GM08714 (cell line): ENCODE data around the gene MTHFR.

Experiments
- H3K4me3 ChIP-seq: fragments of 200-500 bp; sonication (Bioruptor generic); 2 replicates; pipeline ENCODE4 v1.5.1; 2014; ENCODE audit warnings: mild to moderate bottlenecking, low read length, inconsistent platforms
- ZNF274 ChIP-seq: IDR thresholded peaks from 2 replicates; pipeline ENCODE4 v1.6.1; 2012; ENCODE audit warnings: mild to moderate bottlenecking, low read depth, low read length

Gene MTHFR

DNA sequence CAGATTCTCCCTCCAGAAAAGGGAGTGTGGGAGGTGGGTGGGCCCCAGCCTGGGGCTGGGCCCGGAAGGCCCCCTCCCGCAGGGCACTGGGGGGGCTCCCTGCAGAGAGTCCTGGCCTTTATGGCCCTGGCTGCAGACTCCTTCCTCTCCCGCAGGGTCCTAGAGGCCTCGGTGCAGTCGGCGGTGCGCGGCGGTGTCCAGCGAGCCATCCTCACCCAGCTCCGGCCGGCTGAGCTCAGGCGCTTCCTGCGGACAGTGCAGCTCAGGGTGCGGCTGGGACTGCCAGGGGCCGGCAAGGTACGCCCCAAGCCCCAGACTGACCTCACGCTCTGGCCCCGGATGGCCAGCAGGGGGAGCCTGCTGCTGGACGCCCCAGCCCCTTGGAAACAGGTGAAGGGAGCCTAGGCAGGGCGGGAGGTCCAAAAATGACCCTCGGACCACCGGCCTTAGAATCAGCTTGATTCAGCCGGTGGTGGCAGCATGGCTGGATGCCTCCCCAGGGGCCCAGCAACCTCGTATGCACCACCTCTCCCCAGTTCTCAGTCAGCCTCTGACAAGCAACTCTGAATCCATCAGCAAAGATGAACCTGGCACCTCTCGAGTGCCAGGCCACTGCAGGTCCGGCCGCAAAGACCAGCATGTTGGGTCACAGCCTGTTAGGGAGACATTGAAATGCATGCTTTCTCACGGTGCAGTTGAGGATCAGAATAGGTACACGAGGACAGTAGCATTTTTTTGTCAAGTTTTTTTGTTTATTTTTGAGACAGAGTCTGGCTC lies 20.6 kb downstream of the MTHFR start:
- no peak for TF ChIP-seq ZNF274
- no peak overlapping the region for H3K4me3 ChIP-seq

- no peak overlapping the region for H3K4me3 ChIP-seq
- no peak for TF ChIP-seq ZNF274
Observed at GRCh38 chr1:11784256-11784992, 21.3 kb downstream of the MTHFR start.

GRCh38 chr1:11783556-11783955 lies 22.2 kb downstream of the MTHFR start:
- no peak for TF ChIP-seq ZNF274
- no peak overlapping the region for H3K4me3 ChIP-seq

GRCh38 chr1:11782127-11782708 lies 23.5 kb downstream of the MTHFR start:
- no peak overlapping the region for H3K4me3 ChIP-seq
- no peak for TF ChIP-seq ZNF274

DNA sequence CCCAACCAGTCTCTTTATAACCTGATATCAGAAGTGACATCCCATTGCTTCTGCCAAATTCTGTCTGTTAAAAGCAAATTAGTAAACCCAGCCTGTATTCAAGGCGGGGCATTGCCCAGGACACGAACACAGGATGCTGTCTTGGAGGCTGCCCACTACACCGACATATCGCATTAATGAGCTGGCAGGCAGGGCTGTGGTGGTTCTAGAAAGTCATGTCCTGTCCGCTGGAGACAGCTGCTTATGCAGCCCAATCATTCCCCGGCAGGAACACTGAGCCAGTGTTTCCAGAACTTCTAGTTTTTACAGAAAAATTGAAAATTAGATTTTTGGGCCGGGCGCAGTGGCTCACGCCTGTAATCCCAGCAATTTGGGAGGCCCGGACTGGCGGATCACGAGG lies 24.5 kb downstream of the MTHFR start:
- no peak for TF ChIP-seq ZNF274

GRCh38 chr1:11780380-11781147 lies 25.2 kb downstream of the MTHFR start:
- no peak for TF ChIP-seq ZNF274
- no peak overlapping the region for H3K4me3 ChIP-seq

More for the DNA sequence above, 24.5 kb downstream of the MTHFR start:
- H3K4me3 ChIP-seq = no peak overlapping the region

- TF ChIP-seq ZNF274 = no peak
- H3K4me3 ChIP-seq = no peak overlapping the region
Observed at GRCh38 chr1:11779715-11780379, 25.9 kb downstream of the MTHFR start.

DNA sequence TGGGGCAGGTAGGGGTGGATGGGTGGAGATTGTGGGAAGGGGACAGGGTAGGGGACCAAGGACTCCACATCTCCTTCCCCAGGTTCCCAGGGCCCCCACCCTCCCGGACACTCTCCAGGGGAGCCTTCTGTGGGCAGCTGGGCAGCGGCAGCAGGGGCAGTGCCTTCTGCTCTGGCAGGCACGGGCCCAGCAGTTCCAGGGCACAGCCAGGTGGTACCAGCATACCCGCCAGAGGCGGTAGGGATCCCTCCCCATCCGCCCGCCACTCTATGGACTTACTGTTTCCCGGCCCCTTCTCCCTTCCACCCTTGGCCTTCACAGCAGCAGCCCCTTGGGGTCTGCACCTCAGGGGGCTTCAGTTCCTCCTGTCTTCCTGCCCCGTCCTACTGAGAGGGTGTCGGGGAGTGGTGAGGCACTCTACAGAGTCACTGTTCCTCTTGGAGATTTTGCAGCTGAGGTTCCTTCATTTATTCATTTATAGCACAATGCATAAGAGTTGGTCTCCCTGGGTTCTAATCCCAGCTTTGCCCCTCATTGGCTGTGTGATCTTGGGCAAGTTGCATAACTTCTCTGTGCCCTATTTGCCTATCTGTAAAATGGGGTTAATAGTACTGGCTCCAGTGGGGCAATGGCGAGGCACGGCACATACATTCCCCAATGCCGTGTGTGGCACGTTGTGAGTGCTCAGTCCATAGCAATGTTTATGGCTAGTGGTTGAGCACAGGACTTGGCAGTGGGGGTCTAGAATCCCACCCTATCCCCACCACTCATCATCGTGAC lies 26.7 kb downstream of the MTHFR start:
- no peak for TF ChIP-seq ZNF274
- H3K4me3 ChIP-seq = no peak overlapping the region

DNA sequence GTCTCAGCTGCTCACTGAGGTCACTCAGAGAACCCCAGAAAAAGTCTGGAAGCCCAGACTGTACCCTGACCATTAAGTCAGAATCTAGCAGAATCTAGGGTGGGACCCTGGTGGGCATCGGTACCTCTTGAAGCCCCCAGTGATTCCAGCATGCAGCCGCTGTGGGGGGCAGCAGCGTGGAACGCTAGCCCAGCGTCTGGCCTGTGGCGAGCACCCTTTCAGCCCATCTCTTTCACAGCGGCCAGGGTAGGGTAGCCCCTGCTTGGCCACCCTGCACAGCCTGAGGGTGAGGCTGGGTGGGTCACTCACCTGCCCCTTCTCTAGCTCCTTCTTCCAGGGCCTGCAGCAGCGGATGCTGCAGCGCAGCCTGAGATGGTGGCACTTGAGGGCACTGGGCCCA lies 27.4 kb downstream of the MTHFR start:
- no peak overlapping the region for H3K4me3 ChIP-seq
- no peak for TF ChIP-seq ZNF274

- TF ChIP-seq ZNF274 = no peak
- no peak overlapping the region for H3K4me3 ChIP-seq
Observed at GRCh38 chr1:11777658-11778322, 28.0 kb downstream of the MTHFR start.

- no peak overlapping the region for H3K4me3 ChIP-seq
- TF ChIP-seq ZNF274 = no peak
Observed at GRCh38 chr1:11774753-11775152, 31.0 kb downstream of the MTHFR start.

DNA sequence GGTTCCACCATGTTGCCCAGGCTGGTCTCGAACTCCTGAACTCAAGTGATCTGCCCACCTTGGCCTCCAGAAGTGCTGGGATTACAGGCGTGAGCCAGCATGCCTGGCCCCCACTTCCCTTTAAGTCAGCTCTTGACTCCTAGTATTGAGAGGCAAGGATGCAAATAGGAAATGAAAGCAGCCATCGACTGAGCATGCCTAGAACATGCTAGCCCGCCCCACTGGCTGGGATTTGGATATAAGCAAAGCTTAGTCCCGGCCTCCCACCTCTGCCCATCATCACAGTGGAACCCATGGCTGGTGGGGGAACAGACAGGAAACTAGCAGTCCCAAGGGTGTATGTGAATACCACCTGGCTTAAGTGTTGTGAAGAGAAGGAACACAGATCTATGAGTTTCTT lies 33.3 kb downstream of the MTHFR start:
- H3K4me3 ChIP-seq = no peak overlapping the region
- TF ChIP-seq ZNF274 = no peak
